DMS 273 treated with DMSO at 0.1 percent for 48 hours (cell line): Measurements from ENCODE around the gene ADRM1.

ENCODE experiments used
- DNase-seq: peaks from one replicate; lab custom pipeline; 2025; lab: John Stamatoyannopoulos, UW

The ADRM1 gene

DNA sequence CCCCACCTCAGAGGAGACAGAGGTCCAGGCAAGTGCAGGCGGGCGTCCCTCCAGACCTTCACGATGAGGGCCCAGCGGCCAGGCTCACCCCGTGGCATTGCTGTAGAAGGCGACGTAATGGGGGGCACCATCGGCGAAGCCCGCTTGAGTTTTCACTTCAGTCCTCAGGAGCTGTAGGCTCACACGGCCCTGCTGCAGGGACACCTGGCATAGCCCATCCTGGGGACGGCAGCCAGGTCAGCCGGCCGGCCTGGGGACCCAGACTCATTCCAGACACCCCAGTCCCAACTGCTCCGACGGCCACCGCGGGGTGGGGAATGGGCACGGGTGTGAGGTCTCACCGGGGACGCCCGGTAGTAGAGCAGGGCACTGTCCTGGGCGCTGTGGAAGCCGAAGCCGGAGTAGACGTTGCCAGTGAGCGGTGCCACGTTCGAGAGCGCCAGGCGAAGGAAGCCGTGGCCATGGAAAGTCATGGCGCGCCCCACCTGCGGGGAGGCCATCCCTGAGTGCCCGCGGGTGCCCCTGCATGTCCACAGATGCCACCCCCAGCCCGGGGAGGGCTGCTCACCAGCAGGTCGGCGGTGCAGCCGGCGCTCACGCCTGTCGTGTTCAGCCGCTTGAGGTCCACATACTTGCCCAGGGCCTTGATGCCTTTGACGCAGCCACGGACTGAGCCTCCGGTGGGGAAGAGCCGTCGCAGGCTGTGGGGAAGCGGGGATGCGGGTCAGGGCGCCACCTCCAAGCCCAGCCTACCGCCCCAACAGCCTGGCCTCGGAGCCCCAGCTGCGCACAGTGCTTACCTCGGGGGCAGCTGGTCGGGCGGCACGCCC lies 9.2 kb downstream of the ADRM1 start:
- DNase-seq: no peak

DNA sequence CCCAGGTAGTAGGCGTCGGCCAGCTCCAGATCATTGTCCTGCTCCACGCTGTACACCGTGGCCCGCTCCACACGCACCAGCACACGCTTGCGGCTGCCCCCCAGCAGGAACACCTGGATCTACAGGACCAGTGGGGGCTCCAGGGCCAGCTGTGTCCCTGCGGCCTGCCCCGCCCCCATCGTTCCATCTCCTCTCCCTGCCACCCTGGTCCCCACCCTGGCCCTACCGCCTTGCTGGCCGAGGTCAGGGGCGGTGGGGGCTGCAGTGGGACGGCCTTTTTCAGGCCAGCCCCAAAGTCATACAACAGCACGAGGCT lies 9.8 kb downstream of the ADRM1 start:
- no peak for DNase-seq

GRCh38 chr20:62313021-62313420 lies 10.2 kb downstream of the ADRM1 start:
- DNase-seq: no peak

GRCh38 chr20:62313460-62314338 lies 10.9 kb downstream of the ADRM1 start:
- no peak for DNase-seq

DNA sequence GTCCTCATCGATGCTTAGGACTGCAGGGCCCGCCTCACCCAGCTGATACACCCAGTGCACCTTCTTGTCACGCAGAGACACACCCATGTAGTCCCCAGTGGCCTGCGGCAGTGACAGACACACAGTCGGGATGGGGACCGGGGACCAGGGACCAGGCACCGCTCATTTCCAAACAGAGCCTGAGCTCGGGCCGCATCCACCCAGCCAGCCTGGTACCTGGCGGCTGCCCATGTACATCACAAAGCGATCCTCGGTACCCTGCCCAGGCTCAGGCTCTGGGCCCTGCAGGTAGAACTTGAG lies 11.5 kb downstream of the ADRM1 start:
- DNase-seq: no peak

- DNase-seq: no peak
These were observed 12.0 kb downstream of the ADRM1 start for GRCh38 chr20:62314711-62315302.

GRCh38 chr20:62315773-62316172 lies 13.0 kb downstream of the ADRM1 start:
- no peak for DNase-seq

DNA sequence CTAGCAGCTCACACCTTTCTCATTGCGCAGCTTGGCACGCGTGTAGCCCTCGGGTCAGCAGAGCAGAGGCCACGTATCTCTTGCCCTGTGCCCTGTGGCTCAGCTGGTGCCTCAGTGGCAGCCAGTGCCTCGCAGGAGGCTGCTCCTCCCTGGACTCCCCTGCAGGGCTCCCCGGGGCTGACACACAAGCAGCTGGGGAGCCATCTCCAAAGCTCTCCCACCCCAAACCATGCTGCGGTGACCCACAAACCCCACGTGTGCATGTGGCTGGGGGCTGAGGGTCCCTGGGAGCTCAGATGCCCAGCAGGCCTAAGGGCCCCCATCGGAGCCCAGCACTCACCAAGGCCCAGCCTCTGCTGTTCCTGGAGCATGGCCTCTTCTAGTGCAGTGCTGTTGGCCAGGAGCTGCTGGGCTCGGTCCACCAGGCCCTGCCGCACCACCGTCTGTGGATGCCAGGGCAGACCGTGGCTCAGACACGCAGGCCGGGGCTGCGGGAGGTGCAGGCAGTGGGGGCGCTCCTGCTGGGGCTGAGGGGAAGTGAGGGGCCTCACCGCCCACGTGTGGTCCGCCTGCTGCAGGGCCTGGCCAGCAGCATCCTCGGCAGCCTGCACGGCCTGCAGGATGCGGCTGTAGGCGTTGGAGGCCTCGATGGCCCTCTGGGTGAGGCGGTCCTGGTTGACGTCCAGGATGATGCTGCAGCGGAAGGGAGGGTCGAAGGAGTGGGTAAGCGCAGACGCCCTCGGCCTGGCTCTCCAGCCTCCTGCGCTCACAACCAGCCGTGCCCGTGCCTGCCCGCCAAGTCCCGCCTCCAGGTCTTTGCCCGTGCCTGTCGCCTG lies 13.8 kb downstream of the ADRM1 start:
- DNase-seq: no peak

DNA sequence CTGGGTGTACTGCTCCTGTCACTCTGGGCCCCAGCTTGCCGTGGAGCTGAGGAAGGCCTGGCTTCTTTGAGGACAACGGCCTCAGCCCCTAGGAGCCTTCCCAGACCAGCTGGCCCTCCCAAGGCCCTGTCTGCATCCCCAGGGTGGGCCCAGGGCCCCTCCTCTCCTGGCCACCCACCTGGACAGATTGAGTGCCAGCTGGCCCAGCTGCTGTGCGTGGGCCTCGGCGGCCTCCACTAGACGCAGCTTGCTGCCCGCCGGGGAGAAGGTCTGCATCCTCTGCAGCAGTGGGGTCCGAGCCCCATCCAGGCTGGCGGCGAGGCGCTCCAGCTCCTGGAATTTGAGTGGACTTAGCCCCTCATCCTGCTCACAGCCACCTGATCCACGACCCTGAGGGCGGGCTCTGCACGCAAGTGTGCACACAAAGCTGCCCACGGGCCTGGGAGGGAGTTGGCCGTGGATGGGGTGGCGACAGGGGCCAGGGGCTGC lies 14.4 kb downstream of the ADRM1 start:
- DNase-seq: no peak

DNA sequence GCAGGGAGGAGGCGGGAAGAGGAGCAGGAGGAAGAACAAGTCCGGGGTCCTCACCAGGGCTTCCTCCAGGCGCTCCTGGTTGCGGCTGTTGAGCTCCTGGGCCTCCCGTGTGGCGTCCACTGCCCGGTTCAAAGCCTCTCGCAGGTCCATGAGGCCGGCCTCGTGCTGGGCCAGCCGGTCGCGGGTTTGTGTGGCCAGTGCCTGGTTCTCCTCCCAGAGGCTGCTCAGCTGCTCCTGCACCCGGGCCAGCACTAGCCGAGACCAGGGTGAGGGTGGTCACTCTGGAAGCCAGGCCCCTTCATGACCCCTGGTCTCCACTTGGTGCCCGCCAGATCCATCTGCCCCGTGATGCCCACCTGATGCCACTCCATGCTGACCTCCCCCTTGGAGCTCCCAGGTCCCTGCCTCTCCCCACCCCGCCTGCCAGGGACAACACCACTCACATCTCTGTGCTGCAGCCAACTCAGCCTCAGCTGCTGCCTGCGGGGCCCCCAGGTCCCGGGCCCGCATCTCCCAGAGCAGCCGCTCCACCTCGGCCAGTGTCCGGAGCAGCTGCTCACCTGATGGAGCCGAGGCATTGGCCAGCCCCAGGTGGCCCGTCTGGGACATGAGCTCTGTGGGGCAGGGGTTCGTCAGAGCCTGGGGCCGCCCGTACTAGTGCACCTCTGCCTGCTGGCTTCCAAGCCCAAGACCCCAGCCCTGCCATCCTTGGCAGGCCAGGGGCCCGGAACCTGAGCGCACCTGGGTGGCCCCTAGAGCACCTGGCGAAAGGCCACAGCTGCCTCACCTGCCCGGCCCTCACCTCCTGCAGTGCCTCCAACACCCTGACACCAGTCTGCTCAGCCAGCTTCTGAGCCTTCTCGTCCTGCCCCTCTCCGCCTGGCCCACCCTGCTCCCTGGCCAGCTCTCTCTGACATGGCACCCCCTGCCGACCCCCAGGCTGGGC lies 15.9 kb downstream of the ADRM1 start:
- no peak for DNase-seq

- no peak for DNase-seq
These were observed 16.6 kb downstream of the ADRM1 start for GRCh38 chr20:62319346-62319909.

- DNase-seq: no peak
These were observed 18.0 kb downstream of the ADRM1 start for GRCh38 chr20:62320581-62321354.

GRCh38 chr20:62321521-62321948 lies 18.7 kb downstream of the ADRM1 start:
- no peak for DNase-seq

DNA sequence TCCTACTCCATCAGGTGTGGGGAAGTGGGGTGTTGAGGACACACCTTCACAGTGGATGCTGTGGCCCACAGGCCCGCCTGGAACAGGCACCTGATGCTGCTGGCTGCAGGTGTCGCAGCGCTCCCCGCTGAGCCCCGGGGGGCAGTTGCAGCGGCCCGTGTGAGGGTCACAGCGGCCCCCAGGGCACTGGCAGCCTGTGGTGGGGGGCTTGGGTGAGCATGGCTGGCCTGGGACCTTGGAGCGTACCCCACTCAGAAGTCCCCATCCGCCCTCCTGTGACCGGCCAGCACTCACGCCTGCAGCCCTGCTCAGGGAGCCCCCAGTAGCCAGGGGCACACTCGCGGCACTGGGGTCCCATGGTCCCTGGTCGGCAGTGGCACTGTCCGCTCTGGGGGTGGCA lies 19.2 kb downstream of the ADRM1 start:
- no peak for DNase-seq

GRCh38 chr20:62322492-62323041 lies 19.8 kb downstream of the ADRM1 start:
- DNase-seq: no peak

DNA sequence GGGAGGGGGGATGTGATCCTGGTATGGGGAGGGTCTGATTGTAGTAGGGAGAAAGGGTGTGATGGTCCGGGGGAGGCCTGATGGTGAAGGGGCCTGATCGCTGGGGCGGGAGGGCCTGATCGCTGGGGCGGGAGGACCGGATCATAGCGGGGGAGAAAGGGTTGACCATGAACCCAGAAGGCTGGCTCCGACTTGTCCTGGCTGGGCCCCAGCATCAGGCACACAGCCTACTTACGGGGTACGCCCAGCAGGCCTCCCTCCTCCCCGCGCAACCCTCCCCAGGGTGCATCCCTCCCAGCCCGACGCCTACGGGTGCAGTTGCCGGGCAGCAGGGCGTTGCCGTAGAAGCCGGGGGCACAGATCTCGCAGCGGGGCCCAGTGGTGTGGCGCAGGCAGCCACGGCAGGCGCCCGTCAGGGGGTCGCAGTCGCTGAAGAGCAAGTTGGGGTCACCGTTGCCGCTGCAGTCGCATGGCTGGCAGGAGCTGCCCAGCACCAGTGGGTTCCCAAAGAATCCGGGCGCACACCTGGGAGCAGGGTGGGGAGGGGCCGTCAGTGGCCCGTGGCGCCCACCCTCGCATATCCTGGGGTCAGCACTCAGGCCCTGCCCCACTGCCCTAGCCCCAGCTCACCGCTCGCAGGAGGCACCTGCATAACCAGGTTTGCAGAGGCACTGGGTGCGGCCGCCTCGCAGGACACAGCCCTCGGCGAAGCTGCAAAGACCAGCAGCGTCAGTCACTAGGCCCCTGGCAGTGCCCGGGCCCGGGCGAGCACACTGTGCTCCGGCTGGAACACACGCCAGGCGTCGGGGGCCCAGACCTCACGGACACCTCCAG lies 20.6 kb downstream of the ADRM1 start:
- no peak for DNase-seq

GRCh38 chr20:62323980-62324906 lies 21.4 kb downstream of the ADRM1 start:
- no peak for DNase-seq
